Stimulated activated CD8-positive, alpha-beta memory T cell treated with anti-CD3 and anti-CD28 coated beads, Interleukin-12 subunit alpha, Interleukin-12 subunit beta, amount 100 ng/mL, for 4 hours (primary cell): ENCODE results near the gene NCAPG2.
"Not testable (repeated sequence)": the region's sequence is repeated elsewhere in the genome, so short reads cannot be mapped to it uniquely, and the experiment has no call there.

Experiments used
- DNase-seq: peaks from one replicate; pipeline ENCODE4 v3.0.0-alpha.2; 2020; ENCODE audit warnings: low read depth

The NCAPG2 gene

DNA sequence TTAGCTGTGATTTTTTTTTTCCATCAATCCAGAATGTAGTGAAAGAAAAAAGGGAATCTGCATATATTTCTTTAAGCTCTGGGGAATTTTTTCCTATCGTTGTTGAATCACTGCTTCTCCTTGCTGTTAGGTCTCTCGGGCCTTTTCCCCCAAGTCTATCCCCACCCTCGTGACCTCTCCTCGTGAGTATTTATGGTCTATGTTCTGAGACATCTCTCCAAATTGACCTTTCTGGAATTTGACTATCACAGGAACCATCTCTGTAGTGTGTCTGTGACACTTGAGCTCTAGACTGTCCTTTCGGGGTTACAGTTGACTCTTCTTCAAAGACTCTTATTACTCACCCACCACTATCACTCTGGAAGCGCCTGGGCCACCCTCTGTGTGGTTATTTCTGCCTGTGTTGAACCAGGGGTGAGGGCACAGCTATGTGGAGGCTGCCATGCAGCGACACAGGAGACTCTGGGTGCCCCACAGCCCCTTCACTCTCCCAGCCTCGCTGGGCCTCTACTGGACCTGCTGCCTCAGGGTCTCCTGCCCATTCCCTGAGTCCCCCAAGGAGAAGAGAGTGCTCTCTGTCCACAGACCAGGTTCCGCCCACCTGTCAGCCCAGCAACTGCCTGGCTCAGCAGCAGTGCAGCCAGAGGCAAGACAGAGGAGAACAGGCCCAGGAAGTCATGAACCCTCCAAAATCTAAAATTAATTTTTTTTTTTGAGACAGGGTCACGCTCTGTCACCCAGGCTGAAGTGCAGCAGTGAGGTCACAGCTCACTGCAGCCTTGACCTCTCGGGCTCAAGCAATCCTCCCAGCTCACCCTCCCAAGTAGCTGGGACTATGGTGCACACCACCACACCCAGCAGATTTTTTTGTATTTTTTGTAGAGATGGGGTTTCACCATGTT, 71.3 kb downstream of the NCAPG2 start:
- no peak for DNase-seq

DNA sequence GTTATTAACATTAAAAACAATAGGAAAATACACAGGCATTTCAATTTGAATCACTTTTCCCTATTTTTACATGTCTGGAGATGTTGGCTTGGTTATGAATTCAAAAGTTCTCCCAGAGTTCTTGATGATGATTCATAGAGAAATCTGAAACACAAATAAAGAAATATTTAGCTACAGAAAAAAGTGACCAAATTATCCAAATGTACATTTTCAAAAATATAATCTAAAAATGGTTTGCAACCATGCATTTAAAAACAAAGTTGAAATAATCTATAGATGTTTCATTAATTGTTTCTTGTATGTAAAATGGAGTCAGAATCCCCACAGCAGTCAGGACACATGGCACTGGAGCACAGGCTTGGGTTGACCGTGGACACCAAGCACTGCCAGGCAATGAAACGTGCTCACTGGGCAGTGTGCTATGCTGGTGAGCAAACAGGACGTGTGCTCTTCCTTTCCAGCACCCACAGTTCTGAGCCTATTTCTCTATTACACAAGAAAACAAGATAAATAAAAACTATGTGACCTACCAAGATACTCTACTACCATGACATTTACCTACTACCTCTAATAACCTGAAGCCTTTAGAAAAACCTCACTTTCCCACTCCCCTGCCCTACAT, 72.9 kb downstream of the NCAPG2 start:
- DNase-seq: no peak

- not testable (repeated sequence) for DNase-seq
These were observed 78.3 kb downstream of the NCAPG2 start for GRCh38 chr7:158626289-158626688.

DNA sequence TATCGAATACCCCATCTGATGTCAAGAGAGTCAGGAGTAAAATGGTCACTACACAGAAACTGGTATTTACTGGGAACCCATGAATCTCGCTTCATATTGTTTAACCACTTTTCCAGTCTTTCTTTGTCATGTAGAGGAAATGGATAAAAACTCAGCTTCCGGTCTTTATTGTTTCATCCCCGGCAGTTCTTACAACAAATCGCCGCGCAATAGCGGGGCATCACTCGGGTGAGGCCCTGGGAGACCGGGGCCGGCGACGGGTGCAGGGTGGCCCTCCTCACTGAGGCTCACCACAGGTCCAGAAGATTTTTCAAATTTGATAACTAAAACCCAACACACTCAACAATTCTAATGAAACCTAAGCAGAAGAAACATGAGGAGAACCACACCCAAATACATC, 81.4 kb downstream of the NCAPG2 start:
- DNase-seq: no peak

GRCh38 chr7:158620839-158621441, 83.7 kb downstream of the NCAPG2 start:
- no peak for DNase-seq

GRCh38 chr7:158620418-158620817, 84.2 kb downstream of the NCAPG2 start:
- no peak for DNase-seq

DNA sequence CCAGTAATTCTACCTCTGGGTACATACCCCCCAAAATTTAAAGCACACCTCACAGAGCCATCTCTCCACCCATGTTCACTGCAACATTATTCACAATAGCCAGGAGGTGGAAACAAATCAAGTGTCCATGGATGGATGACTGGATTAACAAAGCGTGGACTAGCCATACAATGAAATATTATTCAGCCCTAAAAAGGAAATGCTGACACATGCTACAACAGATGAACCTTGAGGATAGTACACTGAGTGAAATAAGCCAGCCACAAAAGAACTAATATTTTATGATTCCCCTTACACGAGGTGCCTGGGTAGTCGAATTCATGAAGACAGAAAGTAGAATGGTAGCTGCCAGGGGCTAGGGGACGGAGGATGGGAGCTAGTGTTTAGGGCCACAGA, 85.9 kb downstream of the NCAPG2 start:
- no peak for DNase-seq

DNA sequence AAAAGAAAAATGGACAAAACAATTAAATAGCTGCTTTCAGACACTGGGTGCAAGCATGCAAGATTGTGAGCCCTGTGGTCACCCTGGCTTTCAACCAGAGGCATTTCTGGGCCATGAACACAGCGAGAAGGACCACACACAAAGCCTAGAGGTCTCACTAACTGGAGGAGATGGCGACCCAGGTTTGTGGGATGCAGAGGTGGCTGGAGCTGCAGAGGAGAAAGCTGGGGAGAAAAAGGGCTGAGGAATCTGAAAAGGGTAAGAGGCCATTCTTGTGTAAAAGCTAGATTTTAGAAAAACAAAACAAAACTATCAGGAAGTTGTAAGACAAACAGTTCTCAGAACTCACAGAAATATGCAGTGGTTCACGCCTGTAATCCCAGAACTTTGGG, 86.9 kb downstream of the NCAPG2 start:
- no peak for DNase-seq

DNA sequence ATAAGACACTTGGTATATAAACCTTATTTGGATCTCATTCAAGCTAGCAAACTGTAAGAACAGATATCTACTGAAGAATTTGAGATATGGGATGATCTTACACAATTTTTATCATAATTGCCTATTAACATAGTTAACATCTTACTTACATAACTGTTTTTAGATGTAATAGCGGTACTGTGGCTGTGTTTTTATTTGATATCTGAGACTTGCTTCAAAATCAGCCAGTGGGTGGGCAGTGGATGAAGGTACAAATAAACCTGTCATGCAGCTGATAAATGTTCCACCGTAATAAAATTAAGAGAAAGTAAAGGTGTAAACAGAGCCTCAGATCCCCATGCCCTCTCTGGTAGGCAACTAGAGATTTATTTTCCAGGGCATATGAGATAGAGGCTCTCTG, 88.6 kb downstream of the NCAPG2 start:
- no peak for DNase-seq

DNA sequence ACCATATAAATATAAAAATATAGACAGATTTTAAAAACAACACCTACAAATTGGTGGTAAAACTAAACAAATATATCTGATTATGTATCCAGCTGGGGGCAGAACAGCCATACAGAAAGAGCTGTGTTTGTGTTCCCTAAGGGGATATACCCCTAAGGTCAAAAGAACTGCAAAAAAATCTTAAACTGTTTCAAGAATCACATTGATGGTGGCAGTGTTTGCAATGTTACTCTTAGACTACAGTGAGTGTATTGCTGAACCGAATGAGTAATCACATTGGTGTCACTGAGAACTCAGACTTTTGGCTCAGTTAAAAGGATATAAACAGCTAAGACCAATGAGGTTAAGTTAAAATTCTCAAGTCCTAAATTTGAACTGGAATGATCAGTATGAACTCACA, 89.9 kb downstream of the NCAPG2 start:
- DNase-seq: no peak

DNA sequence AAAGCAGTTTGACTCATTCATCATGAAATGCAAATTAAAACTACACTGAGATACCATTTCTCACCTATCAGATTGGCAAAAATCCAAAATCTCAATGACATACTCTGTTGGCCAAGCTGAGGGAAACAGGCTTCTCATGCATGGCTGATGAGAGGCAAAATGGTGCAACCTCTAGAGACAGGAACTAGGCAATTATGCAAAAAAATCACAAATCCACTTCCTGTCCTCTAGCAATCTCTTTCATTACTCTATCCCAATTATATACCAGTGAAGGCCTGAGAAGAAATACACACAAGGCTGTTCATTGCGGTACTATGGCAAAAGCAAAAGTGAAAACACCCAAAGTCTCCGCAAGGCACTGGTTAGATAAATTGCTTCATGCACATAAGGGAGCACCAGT, 91.1 kb downstream of the NCAPG2 start:
- DNase-seq: no peak

GRCh38 chr7:158612546-158612945, 92.1 kb downstream of the NCAPG2 start:
- DNase-seq: no peak

DNA sequence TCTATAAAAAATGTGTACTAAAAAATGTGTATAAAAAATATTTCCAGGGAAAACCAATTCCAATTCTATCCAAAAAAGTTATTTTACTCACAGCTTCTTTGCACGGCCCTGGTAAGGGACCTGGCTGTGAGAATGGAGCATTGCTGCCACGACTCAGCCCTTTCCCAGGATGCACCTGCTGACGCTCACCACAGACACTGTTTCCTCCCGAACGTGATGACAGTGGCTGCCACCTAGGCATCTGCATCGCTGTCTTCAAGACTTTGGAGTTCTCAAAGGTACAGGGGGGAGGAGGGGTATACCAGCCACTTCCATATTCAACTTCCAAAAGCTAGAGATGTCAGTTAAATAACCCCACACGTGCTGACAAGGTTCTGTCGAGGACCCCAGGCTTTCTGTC, 93.1 kb downstream of the NCAPG2 start:
- no peak for DNase-seq

- DNase-seq: no peak
These were observed 95.2 kb downstream of the NCAPG2 start for GRCh38 chr7:158609313-158609974.

- no peak for DNase-seq
These were observed 97.0 kb downstream of the NCAPG2 start for GRCh38 chr7:158607563-158607962.

- DNase-seq: no peak
These were observed 97.8 kb downstream of the NCAPG2 start for GRCh38 chr7:158606671-158607424.

DNA sequence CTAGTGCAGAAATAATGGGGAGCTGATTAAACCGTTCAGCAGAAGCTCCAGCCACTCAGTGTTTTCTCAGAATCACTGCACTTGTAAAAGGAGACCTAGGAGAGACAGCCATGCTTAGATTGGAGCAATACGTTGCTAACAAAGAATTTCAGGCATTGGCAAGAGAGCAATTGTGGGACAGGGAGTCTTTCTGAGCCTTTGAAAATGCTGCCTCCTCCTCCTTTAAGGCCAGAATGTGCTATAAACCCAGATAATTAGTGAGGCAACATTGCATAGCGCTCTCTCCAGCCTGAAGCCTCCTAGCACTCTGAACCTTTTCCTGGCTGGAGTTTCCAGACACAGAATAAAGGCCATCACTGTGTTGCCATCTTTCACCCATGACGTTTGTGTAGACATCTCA, 98.5 kb downstream of the NCAPG2 start:
- DNase-seq: no peak

DNA sequence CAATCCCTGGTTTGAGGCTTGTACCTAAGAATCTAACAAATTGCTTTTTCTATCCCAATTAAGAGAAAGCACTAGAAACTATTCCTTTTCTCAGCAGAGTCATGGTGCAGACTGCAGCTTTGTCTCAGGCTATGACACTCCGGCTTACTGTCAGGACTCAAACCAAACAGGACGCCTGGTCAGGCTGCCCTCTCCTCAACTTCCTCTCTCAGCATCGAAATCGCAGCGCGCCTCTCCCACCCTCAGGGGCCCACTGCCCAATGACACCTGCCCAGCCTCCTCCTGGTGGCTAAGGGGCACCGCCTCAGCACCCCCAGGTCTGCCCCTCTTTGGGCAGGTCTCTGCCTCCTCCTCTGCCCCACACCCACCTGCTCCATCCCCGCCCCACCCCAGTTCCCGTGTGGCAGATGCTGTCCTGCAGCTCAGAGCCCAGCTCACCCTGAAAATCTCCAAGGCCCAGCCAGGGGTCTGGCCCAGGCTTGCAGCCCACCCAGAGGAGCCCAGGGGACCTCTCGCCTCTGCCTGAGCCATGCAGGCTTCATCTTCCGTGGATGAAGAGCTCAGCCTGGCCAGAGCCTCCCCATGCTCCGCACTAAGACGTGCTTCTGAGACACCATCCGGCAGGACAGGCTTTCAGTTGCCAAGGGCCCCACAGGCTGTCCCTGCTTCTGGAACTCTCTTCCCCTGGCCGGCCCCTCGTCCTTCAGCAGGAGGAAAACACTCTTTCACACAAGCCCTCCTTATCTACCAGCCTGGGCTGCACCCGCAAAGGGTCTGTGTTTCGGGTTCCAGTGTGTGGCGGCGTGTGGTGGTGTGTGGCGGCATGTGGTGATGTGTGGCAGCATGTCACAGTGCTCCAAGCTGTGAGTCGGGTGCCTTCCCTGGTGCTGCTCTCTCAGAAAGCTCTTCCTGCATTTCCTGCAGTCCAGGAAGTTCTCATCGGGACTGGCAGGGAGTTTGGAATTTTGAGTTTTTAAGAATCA, 100.5 kb downstream of the NCAPG2 start:
- DNase-seq: no peak

- no peak for DNase-seq
These were observed 101.5 kb downstream of the NCAPG2 start for GRCh38 chr7:158602905-158603772.

DNA sequence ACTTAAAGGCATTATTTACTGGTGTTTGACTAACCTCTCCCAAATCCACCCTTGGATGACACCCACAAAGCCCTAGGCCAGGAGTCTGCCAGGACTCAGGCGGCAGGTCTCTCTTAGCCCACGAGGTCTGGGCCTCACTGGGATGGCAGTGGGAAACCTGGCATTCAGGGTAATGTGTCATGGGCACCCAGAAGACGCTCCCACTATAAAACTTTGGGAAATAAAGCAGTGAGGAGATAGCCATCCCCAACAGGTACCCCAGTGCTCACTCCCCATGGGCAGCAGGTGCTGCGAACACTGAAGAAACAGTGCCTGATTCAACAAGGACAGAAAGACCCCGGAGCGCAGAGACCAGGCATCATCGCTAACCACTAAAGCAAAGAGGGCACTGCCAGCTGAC, 102.6 kb downstream of the NCAPG2 start:
- no peak for DNase-seq
